BJ (cell line): ENCODE results near the gene RAD23A. TPM values are rescaled to one million over a fixed set of nuclear protein-coding genes. Genes with fewer than 3 reads are reported as not detected.

Experiments
- CTCF ChIA-PET: fragments of 350-600 bp; formaldehyde crosslinking; extraction: SDS; loops from one replicate; lab custom pipeline; 2021; ENCODE audit warnings: antibody characterized with exemption, inconsistent platforms; lab: Yijun Ruan, JAX
- POLR2A ChIA-PET: fragments of 300-600 bp; sonication (Branson Sonifier 250); formaldehyde crosslinking; extraction: SDS; loops from one replicate; lab custom pipeline; 2021; ENCODE audit warnings: antibody characterized with exemption; lab: Charles Lee
- DNase-seq: peaks from one replicate; pipeline ENCODE4 v3.0.0-alpha.2; 2011; ENCODE audit warnings: low read depth
- H3K27me3 ChIP-seq: 2 replicates; pipeline ENCODE4 v1.6.0; 2011; ENCODE audit warnings: low read length; ENCODE audit not compliant: control insufficient read depth, insufficient read depth
- H3K36me3 ChIP-seq: 2 replicates; pipeline ENCODE4 v1.5.1; 2011; ENCODE audit warnings: low read length; ENCODE audit not compliant: control insufficient read depth, insufficient read depth
- H3K4me3 ChIP-seq: 2 replicates; pipeline ENCODE4 v1.5.1; 2011; ENCODE audit warnings: low read depth, mild to moderate bottlenecking, control low read depth, low read length
- polyA plus RNA-seq: library from polyadenylated mRNA; depleted of rRNA; stranded (reverse); fragments of >200 nt; gene quantifications from 2 replicates; pipeline ENCODE4 v1.2.3, GENCODE V29; 2011
- TF ChIP-seq, protein P1 (sequence below): IDR thresholded peaks from 2 replicates; pipeline ENCODE4 v1.5.1; 2011; ENCODE audit warnings: low read depth, mild to moderate bottlenecking, control low read depth, inconsistent platforms, low read length, moderate library complexity; ENCODE audit not compliant: insufficient read depth

RAD23A gene
- polyA plus RNA-seq, 1 experiment, result 75.1 TPM

DNA sequence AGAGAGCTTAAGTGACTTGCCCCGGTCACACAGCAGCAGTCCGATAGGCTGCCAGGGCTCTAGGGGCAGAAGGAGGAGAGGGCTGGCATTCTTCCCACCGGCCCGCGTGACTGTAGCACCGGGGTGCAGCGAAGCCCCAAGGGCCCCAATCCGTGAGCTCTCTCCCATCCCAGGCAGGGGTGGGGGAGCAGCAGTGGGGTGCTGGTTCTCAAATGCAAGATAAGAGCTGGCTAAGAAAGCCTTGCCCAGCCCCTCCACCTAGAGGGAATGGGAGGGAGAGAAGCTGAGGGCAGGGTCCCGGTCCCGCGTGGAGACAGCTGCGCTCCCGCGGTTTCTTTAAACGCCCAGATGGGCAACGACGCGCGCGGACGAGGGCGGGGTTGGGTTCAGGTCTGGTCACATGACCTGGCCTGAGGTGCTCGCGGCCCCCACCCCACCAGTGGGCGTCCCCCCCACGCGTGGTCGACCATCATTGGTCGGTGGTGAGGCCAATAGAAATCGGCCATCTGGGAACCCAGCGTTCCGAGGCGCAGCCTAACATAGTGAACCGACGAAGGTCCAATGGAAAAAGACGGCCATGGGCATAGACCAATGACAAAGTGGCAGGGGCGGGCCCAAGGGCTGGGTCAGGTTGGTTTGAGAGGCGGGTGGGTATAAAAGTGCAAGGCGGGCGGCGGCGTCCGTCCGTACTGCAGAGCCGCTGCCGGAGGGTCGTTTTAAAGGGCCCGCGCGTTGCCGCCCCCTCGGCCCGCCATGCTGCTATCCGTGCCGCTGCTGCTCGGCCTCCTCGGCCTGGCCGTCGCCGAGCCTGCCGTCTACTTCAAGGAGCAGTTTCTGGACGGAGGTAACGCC, 7.5 kb upstream of the RAD23A start, which contains the start of gene CALR:
CALR (plus strand) TSS at position 683 of the 852 bp plus-strand sequence; CDS start at position 754, 71 bp downstream.
- CTCF ChIA-PET, result interaction anchor here (1.3 kb wide), 1 partner anchor 27 kb away, joined by 8 read pairs; no protein-coding TSS in a partner anchor

DNA sequence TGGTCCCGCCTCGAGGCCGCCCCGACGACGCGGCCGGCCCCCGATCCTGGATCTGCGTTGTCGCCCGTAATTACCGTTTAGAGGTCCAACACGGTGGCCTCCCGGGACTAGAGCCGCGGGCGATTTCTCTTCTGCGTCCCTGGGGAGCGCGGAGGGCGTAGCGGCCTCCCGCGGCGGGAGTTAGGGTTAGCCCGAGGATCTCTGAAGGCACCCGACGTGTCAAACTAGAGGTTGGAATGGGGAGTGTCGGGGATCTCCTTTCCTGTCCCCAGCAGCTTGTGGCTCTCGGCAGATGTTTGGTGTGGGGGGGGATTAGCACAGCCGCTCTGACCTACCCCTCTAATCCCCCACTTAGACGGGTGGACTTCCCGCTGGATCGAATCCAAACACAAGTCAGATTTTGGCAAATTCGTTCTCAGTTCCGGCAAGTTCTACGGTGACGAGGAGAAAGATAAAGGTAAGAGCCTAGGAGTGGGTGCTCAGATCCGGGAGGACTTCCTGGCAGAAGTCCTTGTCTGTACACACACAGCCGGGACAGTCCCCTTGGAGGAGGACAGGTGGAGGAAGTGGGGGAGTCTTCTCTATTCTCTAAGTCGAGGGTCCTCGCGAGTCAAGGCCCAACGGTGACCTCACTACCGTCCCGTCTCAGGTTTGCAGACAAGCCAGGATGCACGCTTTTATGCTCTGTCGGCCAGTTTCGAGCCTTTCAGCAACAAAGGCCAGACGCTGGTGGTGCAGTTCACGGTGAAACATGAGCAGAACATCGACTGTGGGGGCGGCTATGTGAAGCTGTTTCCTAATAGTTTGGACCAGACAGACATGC, 6.7 kb upstream of the RAD23A start:
- TF ChIP-seq, protein P1, sequence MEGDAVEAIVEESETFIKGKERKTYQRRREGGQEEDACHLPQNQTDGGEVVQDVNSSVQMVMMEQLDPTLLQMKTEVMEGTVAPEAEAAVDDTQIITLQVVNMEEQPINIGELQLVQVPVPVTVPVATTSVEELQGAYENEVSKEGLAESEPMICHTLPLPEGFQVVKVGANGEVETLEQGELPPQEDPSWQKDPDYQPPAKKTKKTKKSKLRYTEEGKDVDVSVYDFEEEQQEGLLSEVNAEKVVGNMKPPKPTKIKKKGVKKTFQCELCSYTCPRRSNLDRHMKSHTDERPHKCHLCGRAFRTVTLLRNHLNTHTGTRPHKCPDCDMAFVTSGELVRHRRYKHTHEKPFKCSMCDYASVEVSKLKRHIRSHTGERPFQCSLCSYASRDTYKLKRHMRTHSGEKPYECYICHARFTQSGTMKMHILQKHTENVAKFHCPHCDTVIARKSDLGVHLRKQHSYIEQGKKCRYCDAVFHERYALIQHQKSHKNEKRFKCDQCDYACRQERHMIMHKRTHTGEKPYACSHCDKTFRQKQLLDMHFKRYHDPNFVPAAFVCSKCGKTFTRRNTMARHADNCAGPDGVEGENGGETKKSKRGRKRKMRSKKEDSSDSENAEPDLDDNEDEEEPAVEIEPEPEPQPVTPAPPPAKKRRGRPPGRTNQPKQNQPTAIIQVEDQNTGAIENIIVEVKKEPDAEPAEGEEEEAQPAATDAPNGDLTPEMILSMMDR, result peak; percentile 43
- Histone ChIP-seq H3K36me3 (peaks cover 26% of the 10 kb centered on the region), H3K4me3 (peak overlapping the region; percentile 92), H3K27me3 (no peaks in the 10 kb centered on the region)
- ChIA-PET CTCF (interaction anchor here (0.8 kb wide), 1 partner anchor 26 kb away, joined by 5 read pairs; no protein-coding TSS in a partner anchor), POLR2A (no interaction called here)
- no peak for DNase-seq

More for the DNA sequence above, 7.5 kb upstream of the RAD23A start, which contains the start of gene CALR:
- Histone ChIP-seq H3K36me3 (peaks cover 19% of the 10 kb centered on the region), H3K4me3 (peak within 1 kb of the TSS; percentile 92), H3K27me3 (no peaks in the 10 kb centered on the region)
- POLR2A ChIA-PET, result interaction anchor here (0.6 kb wide), 1 partner anchor 116 kb away, joined by 3 read pairs; no protein-coding TSS in a partner anchor
- TF ChIP-seq, protein P1, result no peak
- peak; percentile 94 for DNase-seq

DNA sequence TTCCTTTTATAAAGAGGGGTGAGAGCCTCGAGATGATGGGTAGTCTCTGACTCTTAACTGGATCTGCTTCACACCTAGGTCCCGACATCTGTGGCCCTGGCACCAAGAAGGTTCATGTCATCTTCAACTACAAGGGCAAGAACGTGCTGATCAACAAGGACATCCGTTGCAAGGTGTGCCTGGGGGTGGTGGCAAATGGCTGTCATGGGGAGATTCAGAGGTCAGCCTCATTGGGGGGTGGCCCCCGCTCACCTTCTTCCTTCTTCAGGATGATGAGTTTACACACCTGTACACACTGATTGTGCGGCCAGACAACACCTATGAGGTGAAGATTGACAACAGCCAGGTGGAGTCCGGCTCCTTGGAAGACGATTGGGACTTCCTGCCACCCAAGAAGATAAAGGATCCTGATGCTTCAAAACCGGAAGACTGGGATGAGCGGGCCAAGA, 5.7 kb upstream of the RAD23A start:
- H3K36me3 ChIP-seq, result peaks cover 28% of the 10 kb centered on the region
- peak overlapping the region; percentile 92 for H3K4me3 ChIP-seq
- DNase-seq, result no peak
- ChIA-PET POLR2A (no interaction called here), CTCF (no interaction called here)
- H3K27me3 ChIP-seq, result no peaks in the 10 kb centered on the region
- TF ChIP-seq, protein P1, result no peak

DNA sequence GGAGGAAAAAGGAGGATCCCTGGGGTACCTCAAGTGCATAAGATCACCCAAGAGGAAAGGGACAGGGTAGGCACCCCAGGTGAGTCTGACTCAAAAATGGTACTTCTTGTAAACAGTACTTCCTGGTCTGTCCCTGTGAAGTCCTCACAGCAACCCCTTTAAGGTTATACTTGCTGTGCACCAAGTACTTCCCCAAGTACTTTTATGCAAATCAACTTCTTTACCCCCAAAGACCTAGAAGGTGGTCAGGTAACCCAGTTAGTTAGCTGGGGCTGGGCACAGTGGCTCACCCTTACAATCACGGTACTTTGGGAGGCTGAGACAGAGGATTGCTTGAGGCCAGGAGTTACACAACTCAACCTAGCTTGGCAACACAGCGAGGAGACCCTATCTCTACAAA, 4.8 kb upstream of the RAD23A start:
- no peak overlapping the region for H3K4me3 ChIP-seq
- POLR2A ChIA-PET, result no interaction called here
- DNase-seq, result no peak
- H3K36me3 ChIP-seq, result peaks cover 28% of the 10 kb centered on the region
- TF ChIP-seq, protein P1, result no peak
- CTCF ChIA-PET, result no interaction called here
- no peaks in the 10 kb centered on the region for H3K27me3 ChIP-seq
